ENCODE data around the gene CTIF. TPM values are rescaled to one million over a fixed set of nuclear protein-coding genes. Genes with fewer than 3 reads are reported as not detected.

Gene CTIF
- total RNA-seq, 1 donor from 2014 or later = 137 TPM

GRCh38 chr18:48623468-48624235, 84.8 kb downstream of the CTIF start:
- no peak overlapping the region for H3K4me3 Mint-ChIP-seq (ENCODE audit: unreplicated experiment)
- H3K9me3 Mint-ChIP-seq (ENCODE audit: unreplicated experiment) = peaks cover 8% of the 10 kb centered on the region
- no peak for TF ChIP-seq CTCF (IDR thresholded peaks at IDR 0.05; ENCODE audit: partially characterized antibody, unreplicated experiment)
- H3K27ac Mint-ChIP-seq (ENCODE audit: unreplicated experiment) = peak overlapping the region; percentile 18
- H3K4me1 Mint-ChIP-seq (ENCODE audit: low read depth, unreplicated experiment) = peaks cover 2% of the 10 kb centered on the region
- peaks cover 15% of the 10 kb centered on the region for H3K27me3 Mint-ChIP-seq (ENCODE audit: unreplicated experiment)
- no peak for DNase-seq
- H3K36me3 Mint-ChIP-seq (ENCODE audit: unreplicated experiment) = no peaks in the 10 kb centered on the region

- Mint-ChIP-seq H3K27me3 (ENCODE audit: unreplicated experiment) (peaks cover 12% of the 10 kb centered on the region), H3K4me3 (ENCODE audit: unreplicated experiment) (no peak overlapping the region), H3K4me1 (ENCODE audit: low read depth, unreplicated experiment) (peaks cover 5% of the 10 kb centered on the region), H3K9me3 (ENCODE audit: unreplicated experiment) (peaks cover 8% of the 10 kb centered on the region), H3K36me3 (ENCODE audit: unreplicated experiment) (no peaks in the 10 kb centered on the region), H3K27ac (ENCODE audit: unreplicated experiment) (no peak overlapping the region)
- DNase-seq = no peak
- no peak for TF ChIP-seq CTCF (IDR thresholded peaks at IDR 0.05; ENCODE audit: partially characterized antibody, unreplicated experiment)
Measured at GRCh38 chr18:48624856-48625255, 86.0 kb downstream of the CTIF start.

GRCh38 chr18:48627216-48627615, 88.4 kb downstream of the CTIF start:
- Mint-ChIP-seq H3K36me3 (ENCODE audit: unreplicated experiment) (no peaks in the 10 kb centered on the region), H3K27ac (ENCODE audit: unreplicated experiment) (no peak overlapping the region), H3K4me3 (ENCODE audit: unreplicated experiment) (no peak overlapping the region), H3K9me3 (ENCODE audit: unreplicated experiment) (peaks cover 3% of the 10 kb centered on the region), H3K4me1 (ENCODE audit: low read depth, unreplicated experiment) (peaks cover 11% of the 10 kb centered on the region), H3K27me3 (ENCODE audit: unreplicated experiment) (peaks cover 3% of the 10 kb centered on the region)
- DNase-seq = no peak
- TF ChIP-seq CTCF (IDR thresholded peaks at IDR 0.05; ENCODE audit: partially characterized antibody, unreplicated experiment) = no peak

- H3K4me1 Mint-ChIP-seq (ENCODE audit: low read depth, unreplicated experiment) = peaks cover 11% of the 10 kb centered on the region
- no peaks in the 10 kb centered on the region for H3K27me3 Mint-ChIP-seq (ENCODE audit: unreplicated experiment)
- TF ChIP-seq CTCF (IDR thresholded peaks at IDR 0.05; ENCODE audit: partially characterized antibody, unreplicated experiment) = no peak
- peak; percentile 31 for DNase-seq
- no peaks in the 10 kb centered on the region for H3K9me3 Mint-ChIP-seq (ENCODE audit: unreplicated experiment)
- peak overlapping the region; percentile 79 for H3K27ac Mint-ChIP-seq (ENCODE audit: unreplicated experiment)
- H3K4me3 Mint-ChIP-seq (ENCODE audit: unreplicated experiment) = no peak overlapping the region
- H3K36me3 Mint-ChIP-seq (ENCODE audit: unreplicated experiment) = no peaks in the 10 kb centered on the region
Measured at GRCh38 chr18:48629730-48630324, 91.0 kb downstream of the CTIF start.

GRCh38 chr18:48631851-48632250, 93.0 kb downstream of the CTIF start:
- peak; percentile 1 for DNase-seq
- H3K4me3 Mint-ChIP-seq (ENCODE audit: unreplicated experiment) = no peak overlapping the region
- no peaks in the 10 kb centered on the region for H3K36me3 Mint-ChIP-seq (ENCODE audit: unreplicated experiment)
- H3K4me1 Mint-ChIP-seq (ENCODE audit: low read depth, unreplicated experiment) = peaks cover 11% of the 10 kb centered on the region
- no peaks in the 10 kb centered on the region for H3K9me3 Mint-ChIP-seq (ENCODE audit: unreplicated experiment)
- TF ChIP-seq CTCF (IDR thresholded peaks at IDR 0.05; ENCODE audit: partially characterized antibody, unreplicated experiment) = no peak
- no peak overlapping the region for H3K27ac Mint-ChIP-seq (ENCODE audit: unreplicated experiment)
- no peaks in the 10 kb centered on the region for H3K27me3 Mint-ChIP-seq (ENCODE audit: unreplicated experiment)
